Suprapubic skin (tissue), 4 donors: ENCODE measurements around the gene IL3RA. TPM values are rescaled to one million over a fixed set of nuclear protein-coding genes. Genes with fewer than 3 reads are reported as not detected.
"Not testable (repeated sequence)": the region's sequence is repeated elsewhere in the genome, so short reads cannot be mapped to it uniquely, and the experiment has no call there.

Source experiments
- DNase-seq, 2 donors: peaks; one replicate each; pipeline ENCODE4 v3.0.0-alpha.2; 2019; ENCODE audit warnings: low spot score in 2 of 2
- H3K27ac ChIP-seq: fragments of 200-600 bp; sonication (generic); one replicate; pipeline ENCODE4 v1.5.1; 2019
- H3K27me3 ChIP-seq: fragments of 200-600 bp; sonication (generic); one replicate; pipeline ENCODE4 v1.5.1; 2019
- H3K36me3 ChIP-seq: fragments of 200-600 bp; sonication (generic); one replicate; pipeline ENCODE4 v1.5.1; 2019
- H3K4me1 ChIP-seq: fragments of 200-600 bp; sonication (generic); one replicate; pipeline ENCODE4 v1.5.1; 2019
- H3K4me3 ChIP-seq: fragments of 200-600 bp; sonication (generic); one replicate; pipeline ENCODE4 v1.5.1; 2019; ENCODE audit warnings: mild to moderate bottlenecking
- H3K9me3 ChIP-seq: fragments of 200-600 bp; sonication (generic); one replicate; pipeline ENCODE4 v1.5.1; 2019
- CTCF ChIP-seq, 2 donors: fragments of 200-600 bp in 1 of 2; fragments of 450-650 bp in 1 of 2; sonication (generic) in 1 of 2; IDR thresholded peaks; one replicate each; pipeline ENCODE4 v1.5.1; 2016 to 2019; ENCODE audit warnings: antibody characterized with exemption in 2 of 2, mild to moderate bottlenecking in 1 of 2, moderate library complexity in 1 of 2
- EP300 ChIP-seq: sonication (generic); formaldehyde crosslinking; IDR thresholded peaks from one replicate; pipeline ENCODE4 v1.6.1; 2017; ENCODE audit warnings: antibody characterized with exemption
- POLR2A ChIP-seq, 2 donors: fragments of 450-650 bp; IDR thresholded peaks; one replicate each; pipeline ENCODE4 v1.6.1; 2017; ENCODE audit warnings: antibody characterized with exemption in 2 of 2, mild to moderate bottlenecking in 2 of 2, moderate library complexity in 2 of 2
- POLR2AphosphoS5 ChIP-seq, 3 donors: sonication (generic); formaldehyde crosslinking; IDR thresholded peaks; one replicate each; pipeline ENCODE4 v1.6.1; 2017; ENCODE audit warnings: antibody characterized with exemption in 3 of 3
- WGBS: methylation state at CpG from one replicate; pipeline ENCODE4 v1.1.5; 2018; 5-methylcytosine and 5-hydroxymethylcytosine counted together
- total RNA-seq, 4 donors: library from RNA; depleted of rRNA; stranded (reverse); fragments of >200 nt; gene quantifications; one replicate each; pipeline ENCODE4 v1.1.0, GENCODE V29; 2016

IL3RA gene
- total RNA-seq, 4 donors from 2014 or later = 2.2 to 9.0 (median 3.4) TPM

- Histone ChIP-seq H3K36me3 (peaks cover 63% of the 10 kb centered on the region), H3K4me1 (no peaks in the 10 kb centered on the region), H3K27me3 (no peaks in the 10 kb centered on the region), H3K4me3 (no peak overlapping the region), H3K9me3 (no peaks in the 10 kb centered on the region), H3K27ac (no peak overlapping the region)
- no peak for TF ChIP-seq POLR2AphosphoS5 (IDR thresholded peaks at IDR 0.05)
- no peak for TF ChIP-seq POLR2A (IDR thresholded peaks at IDR 0.05)
- TF ChIP-seq CTCF (IDR thresholded peaks at IDR 0.05) = no peak
- TF ChIP-seq EP300 = no peak
- no peak for DNase-seq
- WGBS = 91% methylated on average over 4 of the region's 4 CpGs
Observed at GRCh38 chrX:1422135-1422465, 85.5 kb downstream of the IL3RA start.

DNA sequence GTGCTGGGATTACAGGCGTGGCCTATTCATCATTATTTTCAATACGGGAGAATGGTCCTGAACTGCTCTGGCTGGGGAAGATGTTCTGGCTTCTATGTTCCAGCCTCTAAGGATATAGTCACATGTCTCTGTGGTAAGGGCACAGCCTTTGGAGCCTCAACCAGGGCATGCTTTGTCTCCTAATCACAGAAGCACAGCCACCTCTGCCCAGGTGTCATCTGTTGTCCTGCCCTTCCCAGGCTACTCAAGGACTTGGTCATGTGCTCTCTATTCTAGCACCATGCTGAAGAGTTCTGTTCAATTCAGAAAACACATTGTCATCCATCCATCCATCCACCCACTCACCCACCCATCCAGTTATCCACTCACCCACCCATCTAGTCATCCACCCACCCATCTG is 86.6 kb downstream of the IL3RA start:
- Histone ChIP-seq H3K4me3 (no peak overlapping the region), H3K27me3 (no peaks in the 10 kb centered on the region), H3K4me1 (no peaks in the 10 kb centered on the region), H3K27ac (no peak overlapping the region), H3K9me3 (no peaks in the 10 kb centered on the region), H3K36me3 (peaks cover 66% of the 10 kb centered on the region)
- peak in 1 of 2 donors; percentile 39 for DNase-seq
- no CpG with 5 or more reads among the region's 2 CpGs for WGBS
- no peak for TF ChIP-seq POLR2A (IDR thresholded peaks at IDR 0.05)
- TF ChIP-seq CTCF (IDR thresholded peaks at IDR 0.05) = no peak
- no peak for TF ChIP-seq POLR2AphosphoS5 (IDR thresholded peaks at IDR 0.05)
- TF ChIP-seq EP300 = no peak

DNA sequence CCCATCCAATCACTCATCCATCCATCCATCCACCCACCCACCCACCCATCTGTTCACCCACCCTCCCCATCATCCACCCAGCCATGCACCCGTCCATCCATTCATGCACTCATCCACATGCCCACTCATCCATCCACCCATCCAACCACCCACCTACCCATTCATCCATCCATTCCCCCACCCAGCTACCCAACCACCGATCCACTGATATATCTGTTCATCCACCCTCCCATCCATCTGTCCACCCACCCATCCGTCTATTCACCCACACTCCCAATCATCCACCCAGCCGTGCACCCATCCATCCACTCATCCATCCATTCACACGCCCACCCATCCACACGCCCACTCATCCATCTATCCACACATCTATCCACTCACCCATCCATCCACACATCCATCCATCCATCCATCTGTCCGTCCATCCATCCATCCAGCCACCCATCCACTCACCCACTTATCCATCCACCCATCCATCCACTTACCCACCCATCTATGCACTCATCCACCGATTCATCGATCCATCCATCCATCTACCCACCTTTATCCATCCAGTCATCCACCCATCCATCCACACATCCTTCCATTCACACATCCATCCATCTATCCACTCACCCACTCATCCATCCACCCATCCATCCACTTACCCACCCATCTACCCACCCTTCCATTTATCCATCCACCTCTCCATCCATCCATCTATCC is 87.7 kb downstream of the IL3RA start:
- peaks cover 55% of the 10 kb centered on the region for H3K36me3 ChIP-seq
- peak in 1 of 2 donors; percentile 24 for DNase-seq
- H3K27me3 ChIP-seq = no peaks in the 10 kb centered on the region
- 75% methylated on average over 9 of the region's 9 CpGs for WGBS
- TF ChIP-seq POLR2A (IDR thresholded peaks at IDR 0.05) (no peak), EP300 (no peak)
- no peak overlapping the region for H3K4me3 ChIP-seq
- no peaks in the 10 kb centered on the region for H3K4me1 ChIP-seq
- H3K9me3 ChIP-seq = no peaks in the 10 kb centered on the region
- no peak overlapping the region for H3K27ac ChIP-seq

DNA sequence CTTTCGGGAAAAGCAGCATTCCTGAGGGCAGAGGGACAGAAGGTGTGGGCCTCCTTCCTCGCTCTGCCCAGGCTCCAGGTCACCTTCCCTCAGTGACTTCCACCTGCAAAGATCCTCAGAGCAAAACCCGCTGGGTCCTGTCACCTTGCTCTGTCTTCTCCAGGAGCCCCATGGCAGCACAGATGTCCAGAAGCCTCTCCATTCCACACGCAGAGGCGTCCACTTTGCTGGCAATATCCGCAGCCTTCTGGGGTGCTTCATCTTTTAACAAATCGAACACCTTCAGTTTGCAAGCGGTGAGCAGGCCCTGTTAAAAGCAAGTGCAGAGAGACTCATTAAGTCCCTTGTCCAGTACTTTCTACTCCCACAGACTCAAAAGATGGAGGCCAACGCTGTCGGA is 88.8 kb downstream of the IL3RA start:
- WGBS = 77% methylated on average over 10 of the region's 10 CpGs
- TF ChIP-seq POLR2A (IDR thresholded peaks at IDR 0.05) = no peak
- TF ChIP-seq CTCF (IDR thresholded peaks at IDR 0.05) = no peak
- no peak for TF ChIP-seq EP300
- TF ChIP-seq POLR2AphosphoS5 (IDR thresholded peaks at IDR 0.05) = no peak
- Histone ChIP-seq H3K4me3 (no peak overlapping the region), H3K9me3 (no peaks in the 10 kb centered on the region), H3K4me1 (no peaks in the 10 kb centered on the region), H3K27me3 (no peaks in the 10 kb centered on the region), H3K36me3 (peaks cover 48% of the 10 kb centered on the region), H3K27ac (no peak overlapping the region)
- peak in 1 of 2 donors; percentile 22 for DNase-seq

GRCh38 chrX:1426321-1426720 is 89.7 kb downstream of the IL3RA start:
- peak in 1 of 2 donors; percentile 56 for DNase-seq
- not testable (repeated sequence) for H3K4me3 ChIP-seq, H3K9me3 ChIP-seq, H3K4me1 ChIP-seq, H3K27me3 ChIP-seq, H3K27ac ChIP-seq
- H3K36me3 ChIP-seq = peaks cover 41% of the 10 kb centered on the region
- 88% methylated on average over 11 of the region's 16 CpGs for WGBS

DNA sequence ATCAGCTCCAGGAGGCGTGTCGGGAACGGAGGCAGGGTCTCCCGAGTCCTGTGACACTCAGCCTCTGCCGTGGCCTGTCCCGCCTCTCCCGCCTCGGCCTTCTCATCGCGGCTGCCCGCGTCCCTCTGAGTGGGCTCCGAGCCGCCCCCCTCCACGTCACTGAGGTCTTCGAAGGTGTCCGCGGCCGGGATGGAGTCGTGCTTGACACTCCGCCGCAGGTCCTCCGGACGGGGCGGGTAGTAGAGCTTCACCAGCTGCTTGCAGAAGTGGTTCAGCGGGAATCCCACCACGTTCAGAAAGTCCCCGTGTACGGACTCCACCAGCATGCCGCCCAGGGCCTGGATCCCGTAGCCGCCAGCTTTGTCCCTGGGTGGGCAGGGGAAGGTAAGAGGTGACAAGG is 91.2 kb downstream of the IL3RA start:
- Histone ChIP-seq H3K9me3 (no peaks in the 10 kb centered on the region), H3K36me3 (peaks cover 35% of the 10 kb centered on the region), H3K4me1 (no peaks in the 10 kb centered on the region), H3K27me3 (no peaks in the 10 kb centered on the region), H3K27ac (no peak overlapping the region), H3K4me3 (no peak overlapping the region)
- peak in 1 of 2 donors; percentile 59 for DNase-seq
- no peak for TF ChIP-seq POLR2AphosphoS5 (IDR thresholded peaks at IDR 0.05)
- 93% methylated on average over 28 of the region's 32 CpGs for WGBS

GRCh38 chrX:1430451-1430850 is 93.9 kb downstream of the IL3RA start:
- DNase-seq = peak in 1 of 2 donors; percentile 36

More at GRCh38 chrX:1430451-1430850, 93.9 kb downstream of the IL3RA start:
- no peaks in the 10 kb centered on the region for H3K27me3 ChIP-seq
- H3K27ac ChIP-seq = no peak overlapping the region
- no peak overlapping the region for H3K4me3 ChIP-seq
- TF ChIP-seq CTCF (IDR thresholded peaks at IDR 0.05) = no peak
- no peak for TF ChIP-seq POLR2A (IDR thresholded peaks at IDR 0.05)
- no peak for TF ChIP-seq POLR2AphosphoS5 (IDR thresholded peaks at IDR 0.05)
- TF ChIP-seq EP300 = no peak
- peaks cover 38% of the 10 kb centered on the region for H3K36me3 ChIP-seq
- 94% methylated on average over 10 of the region's 10 CpGs for WGBS
- H3K9me3 ChIP-seq = no peaks in the 10 kb centered on the region
- no peaks in the 10 kb centered on the region for H3K4me1 ChIP-seq
